GM21390 (cell line): Measurements from ENCODE around the gene CAST.

ENCODE experiments used
- ATAC-seq: cut with Tn5 transposase; IDR thresholded peaks from one replicate; pipeline ENCODE4 v1.9.1; 2021; ENCODE audit not compliant: unreplicated experiment

The CAST gene

GRCh38 chr5:96706433-96707111 lies 44.4 kb downstream of the CAST start:
- no peak for ATAC-seq

GRCh38 chr5:96708600-96708999 lies 46.4 kb downstream of the CAST start:
- ATAC-seq: no peak

GRCh38 chr5:96709152-96709821 lies 47.1 kb downstream of the CAST start:
- no peak for ATAC-seq

- no peak for ATAC-seq
Observed at GRCh38 chr5:96712100-96712746, 50.0 kb downstream of the CAST start.

- ATAC-seq: no peak
Observed at GRCh38 chr5:96714450-96714849, 52.3 kb downstream of the CAST start.

- peak; percentile 55 for ATAC-seq
Observed at GRCh38 chr5:96714951-96715451, 52.8 kb downstream of the CAST start.

GRCh38 chr5:96716007-96716406 lies 53.8 kb downstream of the CAST start:
- ATAC-seq: no peak

- no peak for ATAC-seq
Observed at GRCh38 chr5:96716716-96717115, 54.5 kb downstream of the CAST start.

GRCh38 chr5:96717874-96718273 lies 55.7 kb downstream of the CAST start:
- ATAC-seq: no peak

- no peak for ATAC-seq
Observed at GRCh38 chr5:96718635-96719077, 56.5 kb downstream of the CAST start.

- ATAC-seq: no peak
Observed at GRCh38 chr5:96720408-96720807, 58.2 kb downstream of the CAST start.

GRCh38 chr5:96721351-96721977 lies 59.3 kb downstream of the CAST start:
- no peak for ATAC-seq

- no peak for ATAC-seq
Observed at GRCh38 chr5:96725257-96725656, 63.1 kb downstream of the CAST start.

- no peak for ATAC-seq
Observed at GRCh38 chr5:96726802-96727201, 64.6 kb downstream of the CAST start.

- no peak for ATAC-seq
Observed at GRCh38 chr5:96729156-96729555, 67.0 kb downstream of the CAST start.

- ATAC-seq: no peak
Observed at GRCh38 chr5:96730586-96730985, 68.4 kb downstream of the CAST start.

GRCh38 chr5:96733771-96734500 lies 71.8 kb downstream of the CAST start:
- no peak for ATAC-seq

- no peak for ATAC-seq
Observed at GRCh38 chr5:96734871-96735325, 72.7 kb downstream of the CAST start.

- ATAC-seq: no peak
Observed at GRCh38 chr5:96736937-96737336, 74.8 kb downstream of the CAST start.

GRCh38 chr5:96741106-96741505 lies 78.9 kb downstream of the CAST start:
- ATAC-seq: no peak

- ATAC-seq: no peak
Observed at GRCh38 chr5:96741891-96742309, 79.7 kb downstream of the CAST start.
